ENCODE results near the gene SLX4.

The SLX4 gene

DNA sequence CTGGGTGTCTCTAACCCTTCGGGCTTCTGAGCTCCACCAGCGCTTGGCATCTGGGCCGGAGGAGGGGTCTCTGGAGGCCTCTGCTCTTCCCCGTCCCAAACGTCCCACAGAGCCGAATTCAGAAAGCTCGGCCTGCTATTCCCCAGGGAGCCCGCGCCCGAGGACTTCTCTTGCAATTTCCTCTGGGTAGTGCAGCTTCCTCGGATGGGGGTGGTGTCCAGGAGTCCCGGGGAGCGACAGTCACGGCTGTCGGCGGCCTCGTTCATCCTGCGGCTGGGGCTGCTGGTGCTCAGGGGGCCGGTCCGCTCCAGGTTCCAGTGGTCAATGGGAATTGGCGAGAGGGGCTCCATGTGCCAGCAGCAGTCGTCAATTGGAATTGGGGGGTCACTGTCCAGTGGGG lies 22.4 kb downstream of the SLX4 start:
- TF ChIP-seq, protein P1, sequence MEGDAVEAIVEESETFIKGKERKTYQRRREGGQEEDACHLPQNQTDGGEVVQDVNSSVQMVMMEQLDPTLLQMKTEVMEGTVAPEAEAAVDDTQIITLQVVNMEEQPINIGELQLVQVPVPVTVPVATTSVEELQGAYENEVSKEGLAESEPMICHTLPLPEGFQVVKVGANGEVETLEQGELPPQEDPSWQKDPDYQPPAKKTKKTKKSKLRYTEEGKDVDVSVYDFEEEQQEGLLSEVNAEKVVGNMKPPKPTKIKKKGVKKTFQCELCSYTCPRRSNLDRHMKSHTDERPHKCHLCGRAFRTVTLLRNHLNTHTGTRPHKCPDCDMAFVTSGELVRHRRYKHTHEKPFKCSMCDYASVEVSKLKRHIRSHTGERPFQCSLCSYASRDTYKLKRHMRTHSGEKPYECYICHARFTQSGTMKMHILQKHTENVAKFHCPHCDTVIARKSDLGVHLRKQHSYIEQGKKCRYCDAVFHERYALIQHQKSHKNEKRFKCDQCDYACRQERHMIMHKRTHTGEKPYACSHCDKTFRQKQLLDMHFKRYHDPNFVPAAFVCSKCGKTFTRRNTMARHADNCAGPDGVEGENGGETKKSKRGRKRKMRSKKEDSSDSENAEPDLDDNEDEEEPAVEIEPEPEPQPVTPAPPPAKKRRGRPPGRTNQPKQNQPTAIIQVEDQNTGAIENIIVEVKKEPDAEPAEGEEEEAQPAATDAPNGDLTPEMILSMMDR (IDR thresholded peaks at IDR 0.05; ENCODE audit: low read depth, low read length, missing control alignments), result no peak

DNA sequence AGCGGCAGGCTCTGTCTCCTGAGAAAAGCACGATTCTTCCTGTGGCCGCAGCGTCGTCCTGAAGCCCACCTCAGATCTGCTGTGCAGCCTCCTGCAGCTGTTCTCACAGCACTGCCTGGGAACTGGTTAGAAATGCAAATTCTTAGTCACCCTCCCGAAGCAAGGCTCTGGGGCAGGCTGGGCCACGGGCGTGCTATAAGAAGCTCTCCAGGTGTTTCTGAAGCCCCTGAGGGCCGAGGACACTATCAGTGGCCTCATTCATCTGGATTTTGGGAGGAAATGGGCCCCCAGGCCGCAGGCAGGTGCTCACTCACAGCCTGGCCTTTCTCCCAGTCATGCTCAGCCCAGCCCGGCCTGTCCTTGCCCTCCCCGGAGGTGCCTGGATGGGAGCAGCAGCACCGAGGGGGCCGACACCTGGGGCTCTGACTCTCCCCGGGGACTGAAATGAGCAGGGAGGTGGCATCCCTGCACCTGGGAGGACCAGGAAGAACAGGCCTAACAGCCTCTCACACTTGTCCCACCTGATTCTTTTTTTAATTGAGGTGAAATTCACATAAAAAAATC lies 23.8 kb downstream of the SLX4 start:
- H3K4me3 ChIP-seq (ENCODE audit: low read depth, low read length), result no peak overlapping the region

More for the DNA sequence above, 22.4 kb downstream of the SLX4 start:
- no peak for DNase-seq (ENCODE audit: low read depth)
- H3K4me3 ChIP-seq (ENCODE audit: low read depth, low read length), result no peak overlapping the region

DNA sequence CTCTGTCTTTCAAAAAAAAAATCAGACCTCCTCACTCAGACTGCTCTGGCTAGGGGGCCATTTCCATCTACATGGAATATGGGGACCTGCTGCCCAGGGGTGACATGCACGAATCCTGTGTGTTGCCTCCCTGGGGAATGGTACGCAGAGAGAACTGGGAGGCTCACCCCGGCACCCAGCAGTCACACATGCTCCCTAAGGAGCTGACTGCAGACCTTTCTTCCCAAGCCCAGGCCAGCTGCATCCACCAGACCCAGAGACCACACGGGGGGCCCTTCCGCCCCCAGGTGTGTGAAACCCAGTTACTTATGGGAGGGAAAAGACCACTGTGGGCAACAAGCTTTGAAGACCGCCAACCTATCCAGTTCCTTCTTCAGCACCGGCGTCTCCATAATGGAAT lies 27.0 kb downstream of the SLX4 start:
- DNase-seq (ENCODE audit: low read depth), result no peak
- no peak overlapping the region for H3K4me3 ChIP-seq (ENCODE audit: low read depth, low read length)
- TF ChIP-seq, protein P1 (IDR thresholded peaks at IDR 0.05; ENCODE audit: low read depth, low read length, missing control alignments), result no peak

More for the DNA sequence above, 23.8 kb downstream of the SLX4 start:
- no peak for DNase-seq (ENCODE audit: low read depth)
- TF ChIP-seq, protein P1 (IDR thresholded peaks at IDR 0.05; ENCODE audit: low read depth, low read length, missing control alignments), result no peak

DNA sequence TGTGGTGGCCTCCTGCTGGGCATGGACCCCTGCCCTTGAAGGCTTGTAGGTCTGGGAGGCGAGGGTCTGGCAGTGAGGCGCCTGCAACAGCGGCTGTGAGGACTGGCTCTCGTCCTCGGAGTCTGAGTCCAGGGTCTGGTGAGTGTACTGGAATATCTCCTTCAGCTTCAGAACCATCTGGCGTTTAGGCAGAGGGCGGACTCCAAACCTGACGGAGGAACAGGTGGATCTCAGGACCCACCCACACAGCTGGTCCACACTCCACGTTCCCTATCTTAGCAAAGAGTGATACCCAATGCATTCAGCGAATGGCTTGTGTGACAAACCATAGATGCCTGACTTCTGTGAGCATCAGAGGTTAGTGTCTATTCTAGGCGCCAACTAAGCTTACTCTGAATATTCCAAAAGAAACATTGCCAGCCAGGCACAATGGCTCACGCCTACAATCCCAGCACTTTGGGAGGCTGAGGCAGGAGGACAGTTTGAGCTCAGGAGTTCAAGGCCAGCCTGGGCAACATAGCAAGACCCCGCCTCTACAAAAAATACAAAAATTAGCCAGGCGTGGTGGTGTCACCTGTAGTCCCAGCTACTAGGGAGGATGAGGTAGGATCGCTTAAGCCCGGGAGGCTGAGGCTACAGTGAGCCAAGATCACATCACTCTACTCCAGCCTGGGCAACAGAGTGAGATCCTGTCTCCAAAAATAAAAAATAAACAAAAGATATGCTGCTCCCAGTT lies 27.9 kb downstream of the SLX4 start:
- TF ChIP-seq, protein P1 (IDR thresholded peaks at IDR 0.05; ENCODE audit: low read depth, low read length, missing control alignments), result no peak
- no peak for DNase-seq (ENCODE audit: low read depth)
- H3K4me3 ChIP-seq (ENCODE audit: low read depth, low read length), result no peak overlapping the region

DNA sequence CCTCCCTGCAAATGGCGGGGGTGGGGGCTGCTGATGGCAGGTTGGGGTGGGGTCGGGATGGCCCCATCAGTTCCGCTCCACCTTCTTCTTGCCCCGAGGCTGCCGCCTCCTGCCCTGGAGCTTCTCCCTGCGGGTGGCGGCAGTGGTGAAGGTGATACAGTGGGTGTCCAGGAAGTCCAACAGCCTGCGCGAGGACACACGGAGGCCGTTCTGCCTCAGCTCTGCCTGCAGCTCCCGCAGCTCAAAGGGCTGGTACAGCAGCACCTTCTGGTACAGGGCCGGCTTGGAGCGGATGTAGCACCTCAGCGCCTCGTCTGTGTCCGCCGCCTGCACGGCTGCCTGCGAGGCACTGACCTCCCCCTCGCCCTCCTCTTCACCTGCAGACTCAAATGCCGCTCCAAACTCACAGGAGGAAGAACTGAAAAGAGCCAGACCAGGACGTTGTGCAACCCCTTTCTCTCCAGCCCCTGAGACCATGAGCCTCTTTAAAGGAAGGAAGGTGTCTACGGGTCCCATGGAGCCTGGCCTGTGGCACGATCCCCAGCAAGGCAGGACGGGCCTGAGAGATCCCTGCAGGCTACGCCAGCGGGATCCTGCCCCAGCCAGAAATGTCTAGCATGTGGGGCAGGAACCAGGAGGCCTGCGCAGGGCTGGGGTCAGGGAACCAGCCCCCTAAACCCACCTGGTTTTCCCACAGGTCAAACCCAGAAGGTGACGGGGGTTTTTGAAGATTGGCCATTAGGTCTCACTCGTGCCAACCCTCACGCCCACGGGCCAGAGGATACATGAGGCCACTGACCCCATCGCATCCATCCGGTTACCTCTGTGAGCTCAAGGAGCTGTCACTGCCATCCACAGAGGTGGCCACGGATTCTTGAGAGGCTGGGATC lies 28.9 kb downstream of the SLX4 start:
- no peak overlapping the region for H3K4me3 ChIP-seq (ENCODE audit: low read depth, low read length)
- no peak for DNase-seq (ENCODE audit: low read depth)
- TF ChIP-seq, protein P1 (IDR thresholded peaks at IDR 0.05; ENCODE audit: low read depth, low read length, missing control alignments), result no peak

DNA sequence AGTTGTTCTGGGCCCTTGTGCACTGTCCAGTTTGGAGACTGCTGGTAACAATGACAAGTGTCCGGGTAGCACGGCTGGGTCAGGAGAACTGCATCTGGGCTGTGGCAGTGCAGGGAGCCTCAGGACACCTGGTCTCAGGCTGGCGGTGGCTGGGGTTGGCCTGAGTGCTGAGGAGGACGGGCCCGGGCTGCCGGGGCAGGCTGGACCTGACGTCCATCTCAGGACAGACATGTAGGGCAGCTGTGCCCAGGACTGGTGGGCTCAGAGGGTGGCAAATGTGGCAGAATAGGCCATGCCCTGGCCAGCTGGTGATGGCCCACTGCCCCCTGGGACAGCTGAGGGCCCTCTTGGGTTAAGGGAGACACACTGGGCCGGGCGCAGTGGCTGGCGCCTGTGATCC lies 30.0 kb downstream of the SLX4 start:
- H3K4me3 ChIP-seq (ENCODE audit: low read depth, low read length), result no peak overlapping the region

More for the DNA sequence above, 30.0 kb downstream of the SLX4 start:
- TF ChIP-seq, protein P1 (IDR thresholded peaks at IDR 0.05; ENCODE audit: low read depth, low read length, missing control alignments), result no peak
- no peak for DNase-seq (ENCODE audit: low read depth)

Measured in GM12864 (cell line).